A549 (cell line): Measurements from ENCODE around the gene SIGLEC1.
A peak's percentile ranks its signal among the peaks of the same experiment; 100 is the strongest.

ENCODE experiments used
- CEBPB ChIP-seq, 2 experiments: fragments of >200 bp in 1 of 2; sonication (Bioruptor Twin) in 1 of 2; formaldehyde crosslinking in 1 of 2; IDR thresholded peaks; 2 replicates each; pipeline ENCODE4 v1.6.1; 2012 to 2016
- CTCF ChIP-seq: fragments of >200 bp; sonication (Bioruptor Twin); formaldehyde crosslinking; IDR thresholded peaks from 3 replicates; pipeline ENCODE4 v1.5.1; 2016
- HDAC2 ChIP-seq: fragments of 200-600 bp; sonication (generic); IDR thresholded peaks from 2 replicates; pipeline ENCODE4 v1.6.1; 2016
- KDM1A ChIP-seq: fragments of 200-600 bp; sonication (generic); IDR thresholded peaks from 2 replicates; pipeline ENCODE4 v1.6.1; 2016; ENCODE audit warnings: low read depth, mild to moderate bottlenecking
- MYC ChIP-seq: IDR thresholded peaks from 2 replicates; pipeline ENCODE4 v1.6.1; 2012; ENCODE audit warnings: mild to moderate bottlenecking, inconsistent platforms, low read length, improper control_type of control experiment, borderline replicate concordance
- POLR2A ChIP-seq: IDR thresholded peaks from 2 replicates; pipeline ENCODE4 v1.6.1; 2012; ENCODE audit warnings: mild to moderate bottlenecking, low read length
- POLR2AphosphoS2 ChIP-seq: conservative IDR thresholded peaks from 2 replicates; pipeline ENCODE4 v1.6.1; 2012; ENCODE audit warnings: low read length, improper control_type of control experiment, inconsistent platforms
- SMC3 ChIP-seq: fragments of >200 bp; sonication (Bioruptor Twin); formaldehyde crosslinking; IDR thresholded peaks from 3 replicates; pipeline ENCODE4 v1.6.1; 2018; ENCODE audit warnings: inconsistent platforms
- SREBF2 ChIP-seq: fragments of 450-650 bp; IDR thresholded peaks from 2 replicates; pipeline ENCODE4 v1.6.1; 2014; ENCODE audit warnings: mild to moderate bottlenecking, moderate library complexity

DNA sequence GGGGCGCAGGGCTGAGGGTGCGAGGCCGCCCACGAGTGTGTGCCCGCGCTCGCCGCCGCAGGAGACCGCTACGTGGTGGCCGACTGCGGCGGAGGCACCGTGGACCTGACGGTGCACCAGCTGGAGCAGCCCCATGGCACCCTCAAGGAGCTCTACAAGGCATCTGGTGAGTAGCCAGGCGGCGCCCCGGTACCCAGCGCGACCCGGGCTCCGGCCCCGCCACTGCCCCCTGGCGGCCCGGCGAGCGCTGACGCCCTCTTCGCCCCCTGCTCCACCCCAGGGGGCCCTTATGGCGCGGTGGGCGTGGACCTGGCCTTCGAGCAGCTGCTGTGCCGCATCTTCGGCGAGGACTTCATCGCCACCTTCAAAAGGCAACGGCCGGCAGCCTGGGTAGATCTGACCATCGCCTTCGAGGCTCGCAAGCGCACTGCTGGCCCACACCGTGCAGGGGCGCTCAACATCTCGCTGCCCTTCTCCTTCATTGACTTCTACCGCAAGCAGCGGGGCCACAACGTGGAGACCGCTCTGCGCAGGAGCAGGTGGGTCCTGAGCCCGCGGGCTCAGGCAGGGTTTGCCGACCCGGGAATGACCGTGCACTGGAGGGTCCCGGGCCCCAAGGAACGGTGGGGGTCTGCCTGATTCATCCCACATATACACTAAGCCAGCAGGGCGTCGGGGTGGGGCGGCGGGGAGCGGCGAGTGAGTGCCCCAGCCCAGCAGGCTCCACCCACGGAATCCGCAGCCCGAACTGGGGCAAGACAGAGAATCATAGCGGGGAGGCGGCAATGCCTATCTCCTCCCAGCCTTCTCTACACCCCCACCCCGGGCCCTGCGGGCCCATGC is 37.5 kb upstream of the SIGLEC1 start:
- TF ChIP-seq POLR2A: peak; percentile 75
- TF ChIP-seq CTCF: peak; percentile 99
- TF ChIP-seq POLR2AphosphoS2: no peak
- no peak for TF ChIP-seq HDAC2
- TF ChIP-seq CEBPB (IDR thresholded peaks at IDR 0.05): no peak
- TF ChIP-seq SMC3: peak; percentile 93
- no peak; the same call in 1 of the 2 replicates for TF ChIP-seq MYC
- TF ChIP-seq KDM1A: no peak
- TF ChIP-seq SREBF2: no peak
